SK-N-SH (cell line): ENCODE data around the gene SELENOI. TPM values are rescaled to one million over a fixed set of nuclear protein-coding genes. Genes with fewer than 3 reads are reported as not detected.

Source experiments
- CTCF ChIA-PET: fragments of 300-600, 350-600 bp; formaldehyde crosslinking; extraction: SDS; loops from one replicate; lab custom pipeline; 2021; lab: Yijun Ruan, JAX
- POLR2A ChIA-PET: fragments of 350-600 bp; sonication (Branson Sonifier 250); formaldehyde crosslinking; extraction: SDS; loops from one replicate; lab custom pipeline; 2020; ENCODE audit warnings: antibody characterized with exemption, inconsistent platforms; lab: Yijun Ruan, JAX
- DNase-seq: peaks from one replicate; pipeline ENCODE4 v3.0.0; 2012
- H2AFZ ChIP-seq: fragments of 200-600 bp; sonication (generic); 2 replicates; pipeline ENCODE4 v1.8.1; 2016; ENCODE audit warnings: antibody characterized with exemption, mild to moderate bottlenecking, low read depth
- H3F3A ChIP-seq: fragments of 200-600 bp; sonication (generic); replicated peaks from 2 replicates; pipeline ENCODE3; 2016; ENCODE audit warnings: antibody characterized with exemption, mild to moderate bottlenecking; ENCODE audit not compliant: insufficient read depth
- H3K27ac ChIP-seq, 2 experiments: fragments of 200-500 bp in 1 of 2; fragments of 200-600 bp in 1 of 2; sonication (Bioruptor generic) in 1 of 2; sonication (generic), shearing (Covaris generic) in 1 of 2; 2 replicates each; pipeline versions ENCODE4 v1.5.1 to v1.6.1; 2014 to 2016; ENCODE audit warnings: low read depth in 2 of 2, inconsistent platforms in 1 of 2, low read length in 1 of 2, mild to moderate bottlenecking in 1 of 2, mixed read lengths in 1 of 2
- H3K27me3 ChIP-seq: fragments of 200-600 bp; sonication (generic), shearing (Covaris generic); 2 replicates; pipeline ENCODE4 v1.6.1; 2016; ENCODE audit warnings: mixed run types; ENCODE audit not compliant: insufficient read depth
- H3K36me3 ChIP-seq, 2 experiments: fragments of 200-500 bp in 1 of 2; fragments of 200-600 bp in 1 of 2; sonication (Bioruptor generic) in 1 of 2; sonication (generic) in 1 of 2; replicated peaks in 1 of 2; 2 replicates each; pipeline versions ENCODE3 to v1.5.1; 2014 to 2016; ENCODE audit warnings: low read length in 1 of 2, mild to moderate bottlenecking in 1 of 2; ENCODE audit not compliant: insufficient read depth in 2 of 2, control insufficient read depth in 1 of 2
- H3K4me1 ChIP-seq, 2 experiments: fragments of 200-500 bp in 1 of 2; fragments of 200-600 bp in 1 of 2; sonication (Bioruptor generic) in 1 of 2; sonication (generic), shearing (Covaris generic) in 1 of 2; 2 replicates each; pipeline versions ENCODE4 v1.5.1 to v1.6.1; 2014 to 2016; ENCODE audit warnings: low read depth in 1 of 2, low read length in 1 of 2, mixed run types in 1 of 2; ENCODE audit not compliant: insufficient read depth in 2 of 2, control insufficient read depth in 1 of 2
- H3K4me2 ChIP-seq: fragments of 200-600 bp; sonication (generic), shearing (Covaris generic); 2 replicates; pipeline ENCODE4 v1.6.1; 2017; ENCODE audit warnings: mixed run types
- H3K4me3 ChIP-seq, 2 experiments: fragments of 200-500 bp in 1 of 2; fragments of 200-600 bp in 1 of 2; sonication (Bioruptor generic) in 1 of 2; sonication (generic), shearing (Covaris generic) in 1 of 2; 2 replicates each; pipeline versions ENCODE4 v1.5.1 to v1.8.1; 2014 to 2016; ENCODE audit warnings: low read depth in 2 of 2, inconsistent platforms in 1 of 2, low read length in 1 of 2, mild to moderate bottlenecking in 1 of 2, mixed read lengths in 1 of 2, moderate library complexity in 1 of 2
- H3K79me2 ChIP-seq: fragments of 200-600 bp; sonication (generic); 2 replicates; pipeline ENCODE4 v1.8.1; 2017; ENCODE audit warnings: mild to moderate bottlenecking; ENCODE audit not compliant: insufficient read depth
- H3K9ac ChIP-seq: fragments of 200-600 bp; sonication (generic); 2 replicates; pipeline ENCODE4 v1.6.1; 2017; ENCODE audit warnings: mixed run types
- H3K9me2 ChIP-seq: fragments of 200-600 bp; sonication (generic); 2 replicates; pipeline ENCODE4 v1.6.1; 2017; ENCODE audit warnings: mixed run types
- H3K9me3 ChIP-seq: fragments of 200-600 bp; sonication (generic); 2 replicates; pipeline ENCODE4 v1.6.1; 2017; ENCODE audit warnings: mixed run types, mild to moderate bottlenecking, moderate library complexity
- H4K20me1 ChIP-seq: fragments of 200-600 bp; sonication (generic); 2 replicates; pipeline ENCODE4 v1.6.1; 2017; ENCODE audit warnings: mild to moderate bottlenecking, mixed run types; ENCODE audit not compliant: insufficient read depth
- CHD2 ChIP-seq: fragments of 150-350 bp; IDR thresholded peaks from 2 replicates; pipeline ENCODE4 v1.6.1; 2018; ENCODE audit warnings: low read length; ENCODE audit not compliant: partially characterized antibody
- EZH2phosphoT487 ChIP-seq: fragments of 200-600 bp; sonication (generic); IDR thresholded peaks from 2 replicates; pipeline ENCODE4 v1.6.1; 2017; ENCODE audit warnings: low read depth, mixed run types, mild to moderate bottlenecking, antibody characterized with exemption, moderate library complexity, borderline replicate concordance
- FOSL2 ChIP-seq: IDR thresholded peaks from 2 replicates; pipeline ENCODE4 v1.4.0; 2012; ENCODE audit warnings: low read depth, mild to moderate bottlenecking, moderate library complexity, borderline replicate concordance
- FOXM1 ChIP-seq: IDR thresholded peaks from 2 replicates; pipeline ENCODE4 v1.4.0; 2012; ENCODE audit warnings: low read depth, mild to moderate bottlenecking
- GABPA ChIP-seq: IDR thresholded peaks from 2 replicates; pipeline ENCODE4 v1.4.0; 2012; ENCODE audit warnings: low read depth, mild to moderate bottlenecking
- GATA2 ChIP-seq: sonication (generic); formaldehyde crosslinking; IDR thresholded peaks from 2 replicates; pipeline ENCODE4 v1.5.0; 2020; ENCODE audit warnings: mild to moderate bottlenecking, missing genetic modification reagents
- IRF3 ChIP-seq: fragments of 150-350 bp; IDR thresholded peaks from 2 replicates; pipeline ENCODE4 v1.6.1; 2016; ENCODE audit warnings: mild to moderate bottlenecking, low read depth, low read length
- JUND ChIP-seq: IDR thresholded peaks from 2 replicates; pipeline ENCODE4 v1.4.0; 2012
- MEF2A ChIP-seq: IDR thresholded peaks from 2 replicates; pipeline ENCODE4 v1.4.0; 2012; ENCODE audit warnings: low read depth, borderline replicate concordance
- NFIC ChIP-seq: IDR thresholded peaks from 2 replicates; pipeline ENCODE4 v1.4.0; 2012; ENCODE audit warnings: borderline replicate concordance
- PBX3 ChIP-seq: IDR thresholded peaks from 2 replicates; pipeline ENCODE4; 2012
- RCOR1 ChIP-seq: fragments of 150-350 bp; IDR thresholded peaks from 2 replicates; pipeline ENCODE4 v1.6.1; 2017; ENCODE audit warnings: antibody characterized with exemption, low read length
- RXRA ChIP-seq: IDR thresholded peaks from 2 replicates; pipeline ENCODE4 v1.4.0; 2012; ENCODE audit warnings: low read depth, mild to moderate bottlenecking, borderline replicate concordance
- TCF12 ChIP-seq: IDR thresholded peaks from 2 replicates; pipeline ENCODE4 v1.4.0; 2012
- TEAD4 ChIP-seq: IDR thresholded peaks from 2 replicates; pipeline ENCODE4 v1.4.0; 2012; ENCODE audit warnings: mild to moderate bottlenecking, borderline replicate concordance; ENCODE audit not compliant: insufficient read depth
- USF1 ChIP-seq: IDR thresholded peaks from 2 replicates; pipeline ENCODE4 v1.4.0; 2012; ENCODE audit warnings: low read depth, borderline replicate concordance
- USF2 ChIP-seq: fragments of 150-350 bp; IDR thresholded peaks from 2 replicates; pipeline ENCODE4 v1.6.1; 2017; ENCODE audit warnings: antibody characterized with exemption, low read length, low read depth, borderline replicate concordance
- ZBTB33 ChIP-seq: IDR thresholded peaks from 2 replicates; pipeline ENCODE4 v1.4.0; 2012; ENCODE audit warnings: low read depth, borderline replicate concordance
- WGBS: methylation state at CpG from one replicate; pipeline ENCODE4 v1.1.6; 2017; ENCODE audit warnings: low lambda C conversion rate; 5-methylcytosine and 5-hydroxymethylcytosine counted together
- polyA plus RNA-seq, 3 experiments: library from polyadenylated mRNA; depleted of rRNA; stranded (reverse); fragments of >200 nt; gene quantifications; 2 replicates each; pipeline ENCODE4 v1.2.3, GENCODE V29; 2012

Gene SELENOI
- polyA plus RNA-seq, 1 of the 3 experiments (the other 2 are of a cell fraction) = 4.4 TPM

GRCh38 chr2:26380281-26380680 lies 34.3 kb downstream of the SELENOI start:
- H3K4me1 ChIP-seq = peaks cover 0 to 9% of the 10 kb centered on the region in 2 experiments; a peak in 2 of 4 replicates
- ChIA-PET POLR2A (no interaction called here), CTCF (interaction anchor here (0.6 to 1.5 kb wide), 3 partner anchors 16 to 199 kb away, joined by 3 to 5 read pairs (median 4); a partner anchor contains a TSS)
- peak; percentile 42 for DNase-seq
- H3K27ac ChIP-seq = peak overlapping the region in 1 of 2 experiments; percentile 61; a peak in 2 of 4 replicates
- H3F3A ChIP-seq = no peaks in the 10 kb centered on the region
- H3K27me3 ChIP-seq = no peaks in the 10 kb centered on the region
- no peaks in the 10 kb centered on the region for H3K9me3 ChIP-seq
- peaks cover 30 to 65% of the 10 kb centered on the region in 2 experiments for H3K36me3 ChIP-seq
- no peaks in the 10 kb centered on the region for H4K20me1 ChIP-seq
- H2AFZ ChIP-seq = no peak overlapping the region
- H3K4me2 ChIP-seq = no peak overlapping the region
- no peak overlapping the region for H3K4me3 ChIP-seq
- 77% methylated on average over 2 of the region's 2 CpGs for WGBS
- no peak overlapping the region for H3K9ac ChIP-seq
- H3K9me2 ChIP-seq = no peaks in the 10 kb centered on the region
- no peaks in the 10 kb centered on the region for H3K79me2 ChIP-seq
- TF ChIP-seq PBX3 (no peak), RXRA (no peak), FOXM1 (no peak), NFIC (no peak), FOSL2 (no peak), USF1 (no peak), RCOR1 (no peak), IRF3 (no peak), JUND (no peak), TEAD4 (no peak)

- Histone ChIP-seq H3K4me3 (no peak overlapping the region), H3K27me3 (no peaks in the 10 kb centered on the region), H3K4me2 (no peak overlapping the region), H3K9me3 (no peaks in the 10 kb centered on the region), H4K20me1 (no peaks in the 10 kb centered on the region), H3K9me2 (no peaks in the 10 kb centered on the region), H3K79me2 (no peaks in the 10 kb centered on the region), H2AFZ (no peak overlapping the region), H3K27ac (no peak overlapping the region), H3K9ac (no peak overlapping the region), H3K4me1 (peaks cover 0 to 9% of the 10 kb centered on the region in 2 experiments; a peak in 2 of 4 replicates), H3K36me3 (peaks cover 24 to 71% of the 10 kb centered on the region in 2 experiments), H3F3A (no peaks in the 10 kb centered on the region)
- DNase-seq = no peak
- ChIA-PET POLR2A (no interaction called here), CTCF (interaction anchor here (0.7 to 2.1 kb wide), 5 partner anchors 9 to 52 kb away, joined by 3 to 7 read pairs (median 3); no protein-coding TSS in a partner anchor)
- WGBS = 95% methylated on average over 3 of the region's 3 CpGs
- TF ChIP-seq JUND = no peak
- no peak for TF ChIP-seq CHD2
- TF ChIP-seq GABPA = no peak
- no peak for TF ChIP-seq GATA2
- no peak for TF ChIP-seq FOSL2
- TF ChIP-seq EZH2phosphoT487 = no peak
- no peak for TF ChIP-seq USF2
- TF ChIP-seq RXRA = no peak
- TF ChIP-seq MEF2A = no peak
- TF ChIP-seq TCF12 = no peak
- TF ChIP-seq IRF3 = no peak
- no peak for TF ChIP-seq ZBTB33
- TF ChIP-seq NFIC = no peak
These were observed 36.6 kb downstream of the SELENOI start for GRCh38 chr2:26382564-26382963.
